Vagina (tissue), 2 donors: ENCODE data around the gene DPEP1. TPM values are rescaled to one million over a fixed set of nuclear protein-coding genes. Genes with fewer than 3 reads are reported as not detected.

Source experiments
- DNase-seq, 2 donors: peaks; one replicate each; pipeline ENCODE4 v3.0.0-alpha.2; 2017; ENCODE audit errors: extremely low spot score in 2 of 2
- H3K27ac ChIP-seq: fragments of 200-600 bp; sonication (generic); one replicate; pipeline ENCODE4 v1.5.1; 2019
- H3K27me3 ChIP-seq: fragments of 200-600 bp; sonication (generic); one replicate; pipeline ENCODE4 v1.5.1; 2019
- H3K36me3 ChIP-seq, 2 donors: fragments of 200-600 bp; sonication (generic); one replicate each; pipeline ENCODE4 v1.5.1; 2017 to 2019
- H3K4me1 ChIP-seq: fragments of 200-600 bp; sonication (generic); one replicate; pipeline ENCODE4 v1.5.1; 2019
- H3K4me3 ChIP-seq, 2 donors: fragments of 200-600 bp; sonication (generic); 1 replicate in 1 of 2; 2 replicates in 1 of 2; pipeline ENCODE4 v1.5.1; 2016 to 2019
- H3K9me3 ChIP-seq: fragments of 200-600 bp; sonication (generic); one replicate; pipeline ENCODE4 v1.5.1; 2019
- CTCF ChIP-seq, 3 experiments: fragments of 450-650 bp in 2 of 3; fragments of 200-600 bp in 1 of 3; sonication (generic) in 1 of 3; IDR thresholded peaks; one replicate each; pipeline ENCODE4 v1.5.1; 2017 to 2019; ENCODE audit warnings: antibody characterized with exemption in 3 of 3, mild to moderate bottlenecking in 2 of 3, moderate library complexity in 2 of 3
- POLR2A ChIP-seq, 2 donors: fragments of 450-650 bp; IDR thresholded peaks; one replicate each; pipeline ENCODE4 v1.6.1; 2017; ENCODE audit warnings: antibody characterized with exemption in 2 of 2, mild to moderate bottlenecking in 2 of 2, moderate library complexity in 2 of 2
- POLR2AphosphoS5 ChIP-seq, 2 donors: sonication (generic); formaldehyde crosslinking; IDR thresholded peaks; one replicate each; pipeline ENCODE4 v1.9.0; 2017; ENCODE audit warnings: antibody characterized with exemption in 2 of 2, mild to moderate bottlenecking in 2 of 2, low read depth in 1 of 2; ENCODE audit not compliant: insufficient read depth in 1 of 2
- intact Hi-C: fragments of 100-400 bp; cut with DNase I; formaldehyde crosslinking; loops from one replicate; pipeline ENCODE4 v1.15.1; 2023
- total RNA-seq: library from RNA; depleted of rRNA; stranded (reverse); fragments of >200 nt; gene quantifications from one replicate; pipeline ENCODE4 v1.2.3, GENCODE V29; 2016

DPEP1 gene
- total RNA-seq, 1 donor from 2014 or later, result not detected

- Histone ChIP-seq H3K27ac (no peak overlapping the region), H3K4me1 (no peaks in the 10 kb centered on the region), H3K4me3 (no peak overlapping the region), H3K9me3 (no peaks in the 10 kb centered on the region), H3K36me3 (no peaks in the 10 kb centered on the region), H3K27me3 (no peaks in the 10 kb centered on the region)
- no peak for TF ChIP-seq POLR2AphosphoS5 (IDR thresholded peaks at IDR 0.05; ENCODE audit: insufficient read depth in 1 of 2, low read depth in 1 of 2)
- TF ChIP-seq CTCF (IDR thresholded peaks at IDR 0.05), result no peak
- no peak for TF ChIP-seq POLR2A (IDR thresholded peaks at IDR 0.05)
- DNase-seq, result no peak
- intact Hi-C loops, result no loop called here
These were observed 3.6 kb downstream of the DPEP1 start for GRCh38 chr16:89617036-89617435.

- no peaks in the 10 kb centered on the region for H3K27me3 ChIP-seq
- H3K9me3 ChIP-seq, result no peaks in the 10 kb centered on the region
- H3K4me3 ChIP-seq, result no peak overlapping the region
- intact Hi-C loops, result no loop called here
- H3K4me1 ChIP-seq, result no peaks in the 10 kb centered on the region
- H3K36me3 ChIP-seq, result no peaks in the 10 kb centered on the region
- no peak overlapping the region for H3K27ac ChIP-seq
- DNase-seq, result no peak
- no peak for TF ChIP-seq POLR2A (IDR thresholded peaks at IDR 0.05)
- TF ChIP-seq POLR2AphosphoS5 (IDR thresholded peaks at IDR 0.05; ENCODE audit: insufficient read depth in 1 of 2, low read depth in 1 of 2), result no peak
- TF ChIP-seq CTCF (IDR thresholded peaks at IDR 0.05), result no peak
These were observed 4.9 kb downstream of the DPEP1 start for GRCh38 chr16:89618109-89618998.

GRCh38 chr16:89619840-89620239 is 6.4 kb downstream of the DPEP1 start:
- Histone ChIP-seq H3K4me3 (no peak overlapping the region), H3K27ac (no peak overlapping the region), H3K4me1 (no peaks in the 10 kb centered on the region), H3K36me3 (no peaks in the 10 kb centered on the region), H3K27me3 (no peaks in the 10 kb centered on the region), H3K9me3 (no peaks in the 10 kb centered on the region)
- intact Hi-C loops, result no loop called here
- TF ChIP-seq CTCF (IDR thresholded peaks at IDR 0.05) (no peak), POLR2A (IDR thresholded peaks at IDR 0.05) (no peak), POLR2AphosphoS5 (IDR thresholded peaks at IDR 0.05; ENCODE audit: insufficient read depth in 1 of 2, low read depth in 1 of 2) (no peak)
- DNase-seq, result no peak

- intact Hi-C loops, result no loop called here
- no peaks in the 10 kb centered on the region for H3K27me3 ChIP-seq
- H3K4me3 ChIP-seq, result no peak overlapping the region
- TF ChIP-seq POLR2A (IDR thresholded peaks at IDR 0.05), result no peak
- TF ChIP-seq CTCF (IDR thresholded peaks at IDR 0.05), result no peak
- TF ChIP-seq POLR2AphosphoS5 (IDR thresholded peaks at IDR 0.05; ENCODE audit: insufficient read depth in 1 of 2, low read depth in 1 of 2), result no peak
- no peak overlapping the region for H3K27ac ChIP-seq
- H3K36me3 ChIP-seq, result no peaks in the 10 kb centered on the region
- no peak for DNase-seq
- no peaks in the 10 kb centered on the region for H3K4me1 ChIP-seq
- no peaks in the 10 kb centered on the region for H3K9me3 ChIP-seq
These were observed 7.0 kb downstream of the DPEP1 start for GRCh38 chr16:89620406-89620841.

GRCh38 chr16:89621136-89621697 is 7.8 kb downstream of the DPEP1 start:
- TF ChIP-seq POLR2AphosphoS5 (IDR thresholded peaks at IDR 0.05; ENCODE audit: insufficient read depth in 1 of 2, low read depth in 1 of 2) (no peak), POLR2A (IDR thresholded peaks at IDR 0.05) (no peak), CTCF (IDR thresholded peaks at IDR 0.05) (no peak)
- DNase-seq, result no peak
- no peaks in the 10 kb centered on the region for H3K9me3 ChIP-seq
- H3K36me3 ChIP-seq, result no peaks in the 10 kb centered on the region
- no peak overlapping the region for H3K4me3 ChIP-seq
- H3K27ac ChIP-seq, result no peak overlapping the region
- H3K4me1 ChIP-seq, result no peaks in the 10 kb centered on the region
- intact Hi-C loops, result no loop called here
- H3K27me3 ChIP-seq, result no peaks in the 10 kb centered on the region
